Dendritic cell treated with granulocyte-macrophage colony-stimulating factor and Interleukin-4, amounts not matched to agents 40 ng/mL and 50 ng/mL, for 4 days (primary cell): ENCODE measurements around the gene KLK10.
"Not testable (repeated sequence)": the region's sequence is repeated elsewhere in the genome, so short reads cannot be mapped to it uniquely, and the experiment has no call there.

Source experiments
- H3K27ac Mint-ChIP-seq: one replicate; pipeline ENCODE4 v1.8.0; 2022; ENCODE audit warnings: mild to moderate bottlenecking, mixed read lengths
- H3K27me3 Mint-ChIP-seq: one replicate; pipeline ENCODE4 v1.8.0; 2022; ENCODE audit warnings: mild to moderate bottlenecking, mixed read lengths
- H3K36me3 Mint-ChIP-seq: one replicate; pipeline ENCODE4 v1.8.0; 2022; ENCODE audit warnings: low read depth, mixed read lengths
- H3K4me1 Mint-ChIP-seq: one replicate; pipeline ENCODE4 v1.8.0; 2022; ENCODE audit warnings: low read depth, mixed read lengths
- H3K4me3 Mint-ChIP-seq: one replicate; pipeline ENCODE4 v1.8.0; 2022; ENCODE audit warnings: mild to moderate bottlenecking, moderate library complexity, mixed read lengths
- H3K9me3 Mint-ChIP-seq: one replicate; pipeline ENCODE4 v1.8.0; 2022; ENCODE audit warnings: mixed read lengths
- intact Hi-C: fragments of 100-400 bp; cut with micrococcal nuclease; formaldehyde crosslinking; loops from one replicate; pipeline ENCODE4 v1.15.0; 2022

Gene KLK10

GRCh38 chr19:51002089-51002532 lies 17.4 kb downstream of the KLK10 start:
- intact Hi-C loops: no loop called here
- H3K4me3 Mint-ChIP-seq: no peak overlapping the region
- peaks cover 44% of the 10 kb centered on the region for H3K27me3 Mint-ChIP-seq

DNA sequence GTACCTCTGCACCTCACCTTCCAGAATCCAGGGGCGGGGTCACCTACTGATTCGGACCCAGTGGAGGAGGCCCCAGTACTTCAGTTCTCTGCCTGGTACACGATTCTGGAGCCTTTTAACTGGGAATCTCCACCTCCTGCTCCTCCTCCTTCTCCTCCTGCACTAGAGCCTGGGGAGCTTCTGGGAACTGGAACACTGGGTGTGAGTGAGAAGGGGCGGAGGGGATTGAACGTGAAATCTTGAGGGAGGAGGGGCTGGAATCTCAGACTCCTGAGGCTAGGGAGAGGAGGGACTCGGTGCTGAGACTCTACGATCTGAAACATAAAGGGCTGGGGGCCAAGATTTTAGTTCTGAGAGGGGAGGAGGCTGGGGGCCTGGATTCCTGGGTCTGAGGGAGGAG lies 18.0 kb downstream of the KLK10 start, which contains the start of gene KLK8:
Gene KLK8 (minus strand): TSS at position 90 of the 400 bp plus-strand sequence. CDS start 437 bp downstream, outside the sequence.
- no peaks in the 10 kb centered on the region for H3K9me3 Mint-ChIP-seq
- no peak within 1 kb of the TSS for H3K27ac Mint-ChIP-seq
- H3K4me3 Mint-ChIP-seq: no peak within 1 kb of the TSS
- intact Hi-C loops: no loop called here
- no peaks in the 10 kb centered on the region for H3K4me1 Mint-ChIP-seq
- H3K36me3 Mint-ChIP-seq: no peaks in the 10 kb centered on the region
- peaks cover 48% of the 10 kb centered on the region for H3K27me3 Mint-ChIP-seq

More at GRCh38 chr19:51002089-51002532, 17.4 kb downstream of the KLK10 start:
- Mint-ChIP-seq H3K36me3 (no peaks in the 10 kb centered on the region), H3K27ac (no peak overlapping the region), H3K4me1 (no peaks in the 10 kb centered on the region), H3K9me3 (no peaks in the 10 kb centered on the region)

DNA sequence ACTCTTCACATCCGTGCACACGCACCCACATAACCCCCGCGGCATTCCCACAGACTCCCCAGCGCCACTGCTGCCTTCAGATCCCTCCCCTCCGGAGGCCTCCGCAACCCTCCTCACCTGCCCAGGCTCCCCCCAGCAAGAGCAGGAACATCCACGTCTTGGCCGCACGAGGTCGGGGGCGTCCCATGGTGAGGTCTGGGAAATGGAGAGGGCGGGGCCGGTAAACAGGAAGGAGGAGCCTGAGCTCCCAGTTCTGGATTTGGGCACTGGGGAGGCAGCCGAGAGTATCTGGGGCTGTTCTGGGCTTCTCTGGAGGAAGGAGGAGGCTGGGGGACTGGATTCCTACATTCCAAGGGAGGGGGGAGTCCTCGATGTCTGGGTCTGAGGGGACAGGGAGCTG lies 18.5 kb downstream of the KLK10 start:
- intact Hi-C loops: no loop called here

DNA sequence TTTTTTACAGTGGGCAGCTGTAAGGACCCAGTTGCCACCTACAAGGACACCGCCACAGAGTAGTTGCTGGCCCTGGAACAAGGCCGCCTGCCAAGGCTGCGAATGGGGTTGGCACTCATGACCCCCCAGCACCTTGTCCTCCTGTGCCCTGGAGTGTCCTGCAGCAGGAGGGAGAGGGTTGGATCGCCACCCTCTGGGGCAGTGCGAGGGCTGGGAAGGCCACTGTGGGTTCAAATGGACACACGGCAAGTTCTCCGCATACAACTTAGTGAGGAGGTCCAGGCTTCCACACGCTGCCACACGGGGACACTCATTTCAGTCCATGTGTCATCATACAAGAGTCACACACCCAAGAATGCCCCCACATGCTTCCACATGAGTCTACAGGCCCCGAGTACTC lies 19.1 kb downstream of the KLK10 start:
- Mint-ChIP-seq H3K36me3 (no peaks in the 10 kb centered on the region), H3K4me3 (no peak overlapping the region), H3K4me1 (no peaks in the 10 kb centered on the region), H3K9me3 (no peaks in the 10 kb centered on the region), H3K27me3 (peaks cover 42% of the 10 kb centered on the region), H3K27ac (no peak overlapping the region)
- intact Hi-C loops: no loop called here

More for the DNA sequence above, 18.5 kb downstream of the KLK10 start:
- Mint-ChIP-seq H3K27me3 (peaks cover 42% of the 10 kb centered on the region), H3K9me3 (no peaks in the 10 kb centered on the region), H3K27ac (no peak overlapping the region), H3K4me3 (no peak overlapping the region), H3K36me3 (no peaks in the 10 kb centered on the region), H3K4me1 (no peaks in the 10 kb centered on the region)

- H3K4me3 Mint-ChIP-seq: no peak overlapping the region
- H3K36me3 Mint-ChIP-seq: no peaks in the 10 kb centered on the region
- intact Hi-C loops: no loop called here
Observed at GRCh38 chr19:50998686-50999085, 20.8 kb downstream of the KLK10 start.

DNA sequence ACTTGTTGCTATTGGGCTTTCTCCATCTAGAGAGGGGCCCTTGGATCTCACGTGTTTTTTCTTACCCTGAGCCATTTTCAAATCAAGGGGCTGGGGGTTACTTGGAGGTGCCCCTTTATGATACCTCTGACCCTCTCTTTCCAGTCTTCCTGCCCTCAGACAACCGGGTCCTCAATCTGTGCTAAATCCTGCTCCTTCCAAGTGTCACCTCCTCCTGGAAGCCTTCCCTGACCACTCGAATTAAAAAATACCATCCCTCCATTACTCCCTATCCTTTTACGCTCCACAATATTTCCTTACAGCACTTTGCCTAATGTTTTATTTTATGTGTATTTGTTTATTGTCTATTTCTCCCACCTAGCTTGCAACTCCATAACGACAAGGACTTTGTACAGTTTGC lies 21.4 kb downstream of the KLK10 start:
- Mint-ChIP-seq H3K9me3 (no peaks in the 10 kb centered on the region), H3K27me3 (peaks cover 36% of the 10 kb centered on the region)

More at GRCh38 chr19:50998686-50999085, 20.8 kb downstream of the KLK10 start:
- H3K27me3 Mint-ChIP-seq: peaks cover 41% of the 10 kb centered on the region
- no peaks in the 10 kb centered on the region for H3K9me3 Mint-ChIP-seq
- H3K4me1 Mint-ChIP-seq: no peaks in the 10 kb centered on the region
- no peak overlapping the region for H3K27ac Mint-ChIP-seq

DNA sequence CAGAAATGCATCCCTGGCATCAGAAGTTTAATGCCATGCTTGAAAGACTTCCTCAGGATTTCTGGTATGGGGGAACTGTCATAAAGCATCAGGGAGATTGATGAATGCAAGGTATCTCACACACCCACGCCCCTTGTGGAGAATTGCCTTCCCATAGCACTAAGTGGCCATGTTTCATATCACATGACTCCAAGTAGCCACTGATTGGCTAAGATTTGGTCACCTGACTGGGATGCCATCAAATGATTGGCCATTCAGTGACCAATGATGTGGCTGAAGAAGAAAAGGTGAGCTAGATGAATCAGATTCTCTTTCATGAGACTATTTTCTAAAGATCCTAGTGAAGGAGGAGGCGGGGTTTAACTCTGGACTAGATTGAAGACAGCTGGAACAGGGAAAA lies 25.4 kb downstream of the KLK10 start:
- no peaks in the 10 kb centered on the region for H3K36me3 Mint-ChIP-seq
- H3K4me3 Mint-ChIP-seq: no peak overlapping the region
- intact Hi-C loops: no loop called here
- no peaks in the 10 kb centered on the region for H3K9me3 Mint-ChIP-seq
- H3K4me1 Mint-ChIP-seq: no peaks in the 10 kb centered on the region
- H3K27ac Mint-ChIP-seq: no peak overlapping the region
- peaks cover 13% of the 10 kb centered on the region for H3K27me3 Mint-ChIP-seq

More for the DNA sequence above, 21.4 kb downstream of the KLK10 start:
- H3K4me1 Mint-ChIP-seq: no peaks in the 10 kb centered on the region
- H3K36me3 Mint-ChIP-seq: no peaks in the 10 kb centered on the region
- no peak overlapping the region for H3K4me3 Mint-ChIP-seq
- intact Hi-C loops: no loop called here
- H3K27ac Mint-ChIP-seq: no peak overlapping the region

DNA sequence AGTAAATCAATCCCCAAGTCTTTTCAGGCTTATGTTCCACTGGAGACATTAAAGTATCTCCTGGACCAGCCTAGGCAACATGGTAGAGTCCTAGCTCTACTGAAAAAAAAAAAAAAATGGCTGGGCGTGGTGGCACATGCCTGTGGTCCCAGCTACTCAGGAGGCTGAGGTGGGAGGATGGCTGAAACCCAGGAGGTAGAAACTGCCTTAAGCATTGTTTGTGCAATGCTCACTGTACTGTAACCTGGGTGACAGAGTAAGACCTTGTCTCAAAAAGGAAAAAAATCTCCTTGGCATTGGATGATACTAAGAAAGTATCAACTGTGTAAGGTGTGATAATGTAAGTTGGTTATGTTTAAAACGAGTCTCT lies 26.9 kb downstream of the KLK10 start:
- H3K27ac Mint-ChIP-seq: no peak overlapping the region
- no peaks in the 10 kb centered on the region for H3K9me3 Mint-ChIP-seq
- H3K4me3 Mint-ChIP-seq: no peak overlapping the region
- intact Hi-C loops: no loop called here
- H3K4me1 Mint-ChIP-seq: no peaks in the 10 kb centered on the region
- H3K36me3 Mint-ChIP-seq: no peaks in the 10 kb centered on the region
- peaks cover 14% of the 10 kb centered on the region for H3K27me3 Mint-ChIP-seq

- H3K4me3 Mint-ChIP-seq, H3K4me1 Mint-ChIP-seq, H3K27ac Mint-ChIP-seq, H3K9me3 Mint-ChIP-seq, H3K36me3 Mint-ChIP-seq, intact Hi-C loops: not testable (repeated sequence)
- H3K27me3 Mint-ChIP-seq: peaks cover 43% of the 10 kb centered on the region
Observed at GRCh38 chr19:50984416-50984815, 35.1 kb downstream of the KLK10 start.

DNA sequence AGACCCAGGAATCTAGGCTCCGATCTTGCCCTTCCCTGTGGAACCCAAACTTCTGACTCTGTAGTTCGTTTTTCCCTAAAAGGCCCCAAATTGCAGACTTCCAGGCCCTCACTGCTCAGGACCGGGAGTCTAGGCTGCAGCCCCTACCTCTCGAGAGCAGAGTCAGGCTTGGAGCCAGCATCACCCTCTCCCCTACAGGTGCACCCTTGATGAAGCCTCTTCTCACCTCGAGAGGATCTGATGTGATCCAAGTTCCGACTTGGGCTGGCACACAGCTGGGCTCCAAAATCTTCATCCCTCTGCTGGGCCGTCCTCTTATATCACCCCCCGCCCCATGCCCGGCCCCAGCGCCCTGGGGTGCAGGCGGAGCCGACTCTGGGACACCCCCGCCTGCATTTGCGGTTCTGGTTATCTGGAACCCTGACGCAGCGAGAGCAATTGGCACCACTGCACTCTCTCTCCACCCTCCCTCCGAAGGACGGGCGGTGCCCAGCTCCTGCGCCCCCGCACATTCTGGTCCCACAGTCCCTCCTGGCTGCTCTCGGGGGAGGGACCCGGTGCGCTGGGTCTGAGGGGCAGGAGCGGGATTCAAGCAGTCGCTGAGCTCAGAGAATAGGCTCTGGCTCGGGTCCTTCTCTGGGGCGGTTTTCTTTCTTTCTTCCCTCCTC lies 35.8 kb downstream of the KLK10 start, which contains the start of gene KLK7:
Gene KLK7 (minus strand): TSS at position 293 of the 668 bp plus-strand sequence. CDS start 1,518 bp downstream, outside the sequence.
- Mint-ChIP-seq H3K27me3 (peaks cover 45% of the 10 kb centered on the region), H3K27ac (no peak within 1 kb of the TSS), H3K9me3 (no peaks in the 10 kb centered on the region), H3K4me3 (no peak within 1 kb of the TSS), H3K36me3 (no peaks in the 10 kb centered on the region), H3K4me1 (no peaks in the 10 kb centered on the region)
- intact Hi-C loops: no loop called here

GRCh38 chr19:50982186-50982585 lies 37.3 kb downstream of the KLK10 start:
- intact Hi-C loops: no loop called here
- Mint-ChIP-seq H3K4me3 (no peak overlapping the region), H3K27ac (no peak overlapping the region), H3K36me3 (no peaks in the 10 kb centered on the region), H3K4me1 (no peaks in the 10 kb centered on the region), H3K9me3 (no peaks in the 10 kb centered on the region), H3K27me3 (peaks cover 46% of the 10 kb centered on the region)

GRCh38 chr19:50981587-50982146 lies 37.8 kb downstream of the KLK10 start:
- H3K9me3 Mint-ChIP-seq: no peaks in the 10 kb centered on the region
- H3K36me3 Mint-ChIP-seq: no peaks in the 10 kb centered on the region
- intact Hi-C loops: no loop called here
- no peak overlapping the region for H3K27ac Mint-ChIP-seq
- peaks cover 46% of the 10 kb centered on the region for H3K27me3 Mint-ChIP-seq
- H3K4me3 Mint-ChIP-seq: no peak overlapping the region
- no peaks in the 10 kb centered on the region for H3K4me1 Mint-ChIP-seq

DNA sequence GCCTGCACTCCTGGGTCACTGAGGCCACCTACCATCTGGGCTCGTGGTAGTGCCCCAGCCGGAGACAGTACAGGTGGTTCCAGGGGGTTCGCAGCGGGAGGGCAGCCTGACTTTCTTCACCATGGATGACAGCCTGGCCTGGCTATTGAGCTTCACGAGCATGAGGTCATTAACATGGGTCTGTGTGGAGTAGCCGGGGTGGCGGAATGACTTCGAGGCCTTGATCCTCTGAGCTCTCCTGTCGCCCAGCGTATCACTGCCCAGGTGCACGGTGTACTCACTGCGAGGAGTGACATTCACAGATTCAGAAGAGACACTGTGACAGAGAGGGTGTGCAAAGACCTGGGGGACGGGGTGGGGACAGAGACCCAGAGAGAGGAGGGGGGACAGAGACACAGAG lies 39.3 kb downstream of the KLK10 start:
- Mint-ChIP-seq H3K36me3 (no peaks in the 10 kb centered on the region), H3K27me3 (peaks cover 47% of the 10 kb centered on the region), H3K27ac (no peak overlapping the region), H3K4me3 (no peak overlapping the region), H3K9me3 (no peaks in the 10 kb centered on the region), H3K4me1 (no peaks in the 10 kb centered on the region)
- intact Hi-C loops: no loop called here

DNA sequence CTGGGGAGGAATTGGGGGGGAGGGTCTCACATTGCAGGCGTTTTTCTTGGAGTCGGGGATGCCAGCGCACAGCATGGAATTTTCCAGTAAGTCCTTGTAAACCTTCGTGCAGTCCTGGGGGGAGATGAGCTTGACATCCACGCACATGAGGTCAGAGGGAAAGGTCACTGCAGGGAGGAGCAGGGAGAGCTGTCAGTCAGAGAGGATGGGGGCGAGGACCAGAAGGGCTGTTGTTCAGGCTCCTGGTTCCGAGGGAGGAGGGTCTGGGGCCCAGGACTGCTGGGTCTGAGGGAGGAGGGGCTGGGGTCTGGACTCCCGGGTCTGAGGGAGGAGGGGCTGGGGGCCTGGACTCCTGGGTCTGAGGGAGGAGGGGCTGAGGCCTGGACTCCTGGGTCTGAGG lies 39.8 kb downstream of the KLK10 start:
- Mint-ChIP-seq H3K27me3 (peaks cover 47% of the 10 kb centered on the region), H3K36me3 (no peaks in the 10 kb centered on the region), H3K27ac (no peak overlapping the region), H3K4me3 (no peak overlapping the region), H3K4me1 (no peaks in the 10 kb centered on the region), H3K9me3 (no peaks in the 10 kb centered on the region)
- intact Hi-C loops: no loop called here
